ENCODE measurements around the gene FAM111B.

Gene FAM111B

DNA sequence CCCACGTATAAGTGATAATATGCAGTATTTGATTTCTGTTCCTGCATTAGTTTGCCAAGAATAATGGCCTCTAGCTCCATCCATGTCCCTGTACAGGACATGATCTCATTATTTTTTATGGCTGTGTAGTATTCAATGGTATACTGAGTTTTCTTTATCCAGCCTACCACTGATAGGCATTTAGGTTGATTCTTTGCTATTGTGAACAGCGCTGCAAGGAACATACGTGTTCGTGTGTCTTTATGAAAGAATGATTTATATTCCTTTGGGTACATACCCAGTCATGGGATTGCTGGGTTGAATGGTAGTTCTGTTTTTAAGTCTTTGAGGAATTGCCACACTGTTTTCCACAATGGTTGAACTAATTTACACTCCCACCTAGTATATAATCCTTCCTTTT, 34.2 kb downstream of the FAM111B start (continued):
- TF ChIP-seq SP2 (tag by site-specific recombination; IDR thresholded peaks at IDR 0.05) (no peak), PRDM2 (tag by site-specific recombination; IDR thresholded peaks at IDR 0.05; ENCODE audit: borderline replicate concordance) (no peak), ZNF114 (tag by site-specific recombination; IDR thresholded peaks at IDR 0.05) (no peak), ZNF514 (tag by site-specific recombination; IDR thresholded peaks at IDR 0.05) (no peak)
- TF ChIP-seq, protein P1, sequence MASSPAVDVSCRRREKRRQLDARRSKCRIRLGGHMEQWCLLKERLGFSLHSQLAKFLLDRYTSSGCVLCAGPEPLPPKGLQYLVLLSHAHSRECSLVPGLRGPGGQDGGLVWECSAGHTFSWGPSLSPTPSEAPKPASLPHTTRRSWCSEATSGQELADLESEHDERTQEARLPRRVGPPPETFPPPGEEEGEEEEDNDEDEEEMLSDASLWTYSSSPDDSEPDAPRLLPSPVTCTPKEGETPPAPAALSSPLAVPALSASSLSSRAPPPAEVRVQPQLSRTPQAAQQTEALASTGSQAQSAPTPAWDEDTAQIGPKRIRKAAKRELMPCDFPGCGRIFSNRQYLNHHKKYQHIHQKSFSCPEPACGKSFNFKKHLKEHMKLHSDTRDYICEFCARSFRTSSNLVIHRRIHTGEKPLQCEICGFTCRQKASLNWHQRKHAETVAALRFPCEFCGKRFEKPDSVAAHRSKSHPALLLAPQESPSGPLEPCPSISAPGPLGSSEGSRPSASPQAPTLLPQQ (tag by site-specific recombination; IDR thresholded peaks at IDR 0.05), result no peak

DNA sequence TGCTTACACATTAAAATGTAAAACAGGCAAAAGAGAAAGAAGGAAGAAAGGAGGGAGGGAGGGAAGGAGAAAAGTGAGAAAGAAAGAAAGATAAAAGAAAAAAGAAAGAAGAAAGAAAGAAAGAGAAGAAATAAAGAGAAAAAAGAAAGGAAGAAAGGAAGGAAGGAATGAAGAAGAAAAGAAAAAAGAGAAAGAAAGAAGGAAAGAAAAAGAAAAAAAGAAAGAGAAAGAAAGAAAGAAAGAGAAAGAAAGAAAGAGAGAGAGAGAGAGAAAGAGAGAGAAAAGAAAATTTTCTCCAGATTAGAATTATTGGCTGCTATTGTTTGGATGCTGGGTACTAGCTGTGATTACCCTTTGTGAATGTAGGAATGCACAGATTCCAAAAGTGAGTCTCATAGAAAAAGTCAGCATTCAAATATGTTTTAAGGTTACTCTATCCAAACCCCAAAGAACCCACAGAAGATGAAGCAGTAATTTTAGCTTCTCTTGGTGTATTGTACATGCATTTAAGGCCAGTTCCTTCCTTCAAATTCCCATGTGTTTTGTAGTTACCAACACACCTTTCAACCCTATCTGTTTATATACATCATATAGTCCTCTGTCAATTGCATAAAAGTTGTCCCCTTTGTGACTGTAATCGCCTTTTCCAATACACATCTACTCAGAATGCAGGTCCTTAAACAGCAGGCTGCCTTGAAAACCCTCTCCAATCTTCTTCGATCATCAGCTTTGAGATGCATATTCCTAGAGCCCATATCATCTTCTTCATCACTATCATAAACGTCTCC, 34.8 kb downstream of the FAM111B start:
- Histone ChIP-seq H3K4me1 (ENCODE audit: control insufficient read depth, insufficient read depth, low read length) (no peaks in the 10 kb centered on the region), H3K9me3 (ENCODE audit: control insufficient read depth, insufficient read depth, low read depth, low read length) (no peaks in the 10 kb centered on the region), H3K4me3 (ENCODE audit: low read depth, low read length) (peak overlapping the region; percentile 78), H3K27ac (ENCODE audit: extremely low read depth, low read depth, low read length) (no peak overlapping the region; the same call in 1 of the 2 replicates), H3K36me3 (ENCODE audit: control insufficient read depth in 2 of 2, insufficient read depth in 1 of 2, low read length in 2 of 2) (no peaks in the 10 kb centered on the region)
- ChIA-PET POLR2A (interaction anchor here (0.9 to 1.1 kb wide), 2 partner anchors 9 to 16 kb away, joined by 3 to 5 read pairs; no protein-coding TSS in a partner anchor), CTCF (interaction anchor here (0.6 to 1.5 kb wide), 7 partner anchors 10 to 1574 kb away, joined by 3 to 13 read pairs (median 4); partner anchors contain the start of genes DTX4 and UBE2L6)
- TF ChIP-seq PRDM1 (tag by site-specific recombination; IDR thresholded peaks at IDR 0.05), result peak; percentile 96
- TF ChIP-seq ZNF266 (tag by site-specific recombination; IDR thresholded peaks at IDR 0.05; ENCODE audit: low read depth), result 0 out of 2 replicates have a peak, but pooled peaks have one; percentile 27
- TF ChIP-seq KLF1 (tag by site-specific recombination; IDR thresholded peaks at IDR 0.05), result no peak
- TF ChIP-seq, protein P2, sequence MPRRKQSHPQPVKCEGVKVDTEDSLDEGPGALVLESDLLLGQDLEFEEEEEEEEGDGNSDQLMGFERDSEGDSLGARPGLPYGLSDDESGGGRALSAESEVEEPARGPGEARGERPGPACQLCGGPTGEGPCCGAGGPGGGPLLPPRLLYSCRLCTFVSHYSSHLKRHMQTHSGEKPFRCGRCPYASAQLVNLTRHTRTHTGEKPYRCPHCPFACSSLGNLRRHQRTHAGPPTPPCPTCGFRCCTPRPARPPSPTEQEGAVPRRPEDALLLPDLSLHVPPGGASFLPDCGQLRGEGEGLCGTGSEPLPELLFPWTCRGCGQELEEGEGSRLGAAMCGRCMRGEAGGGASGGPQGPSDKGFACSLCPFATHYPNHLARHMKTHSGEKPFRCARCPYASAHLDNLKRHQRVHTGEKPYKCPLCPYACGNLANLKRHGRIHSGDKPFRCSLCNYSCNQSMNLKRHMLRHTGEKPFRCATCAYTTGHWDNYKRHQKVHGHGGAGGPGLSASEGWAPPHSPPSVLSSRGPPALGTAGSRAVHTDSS (tag by site-specific recombination; IDR thresholded peaks at IDR 0.05), result peak; percentile 48; the same call in 1 of the 2 replicates
- TF ChIP-seq ZNF366 (tag by site-specific recombination; conservative IDR thresholded peaks at IDR 0.05), result peak; percentile 98

All from HEK293 (cell line).